Heart left ventricle (tissue), 16 donors: Measurements from ENCODE around the gene ALDH3A2. TPM values are rescaled to one million over a fixed set of nuclear protein-coding genes. Genes with fewer than 3 reads are reported as not detected.

Source experiments
- ATAC-seq, 4 donors: fragments of 200-7000 bp; cut with Tn5 transposase; one replicate each; pipeline ENCODE4 v1.9.1; 2020 to 2022; ENCODE audit warnings: moderate library complexity in 4 of 4, mild to moderate bottlenecking in 3 of 4, moderate number of reproducible peaks in 1 of 4
- DNase-seq, 5 donors: peaks; one replicate each; pipeline ENCODE4 v3.0.0-alpha.2; 2020
- H3K27ac ChIP-seq, 12 donors: fragments of 200-600 bp; sonication (generic) in 4 of 12; one replicate each; pipeline versions ENCODE4 v1.5.0 to v1.8.0; 2016 to 2022; ENCODE audit warnings: mild to moderate bottlenecking in 2 of 12
- H3K27me3 ChIP-seq, 9 donors: fragments of 200-600 bp; sonication (generic) in 2 of 9; one replicate each; pipeline versions ENCODE4 v1.5.1 to v1.8.0; 2016 to 2022; ENCODE audit warnings: mild to moderate bottlenecking in 3 of 9
- H3K36me3 ChIP-seq, 9 donors: fragments of 200-600 bp; sonication (generic) in 2 of 9; one replicate each; pipeline versions ENCODE4 v1.5.0 to v1.8.0; 2018 to 2022; ENCODE audit warnings: mild to moderate bottlenecking in 2 of 9
- H3K4me1 ChIP-seq, 12 donors: fragments of 200-600 bp; sonication (generic) in 4 of 12; one replicate each; pipeline versions ENCODE4 v1.5.0 to v1.8.0; 2016 to 2022; ENCODE audit warnings: mild to moderate bottlenecking in 3 of 12
- H3K4me3 ChIP-seq, 12 donors: fragments of 200-600 bp; sonication (generic) in 4 of 12; one replicate each; pipeline versions ENCODE4 v1.5.0 to v1.8.0; 2017 to 2022; ENCODE audit warnings: mild to moderate bottlenecking in 9 of 12, moderate library complexity in 4 of 12
- H3K9me3 ChIP-seq, 12 donors: fragments of 200-600 bp; sonication (generic) in 4 of 12; one replicate each; pipeline versions ENCODE4 v1.5.0 to v1.8.0; 2016 to 2022; ENCODE audit warnings: mild to moderate bottlenecking in 1 of 12
- POLR2A ChIP-seq, 2 donors: fragments of 450-650 bp; IDR thresholded peaks; one replicate each; pipeline ENCODE4 v1.6.1; 2017; ENCODE audit warnings: antibody characterized with exemption in 2 of 2, mild to moderate bottlenecking in 2 of 2, moderate library complexity in 2 of 2
- WGBS, 4 donors: extraction: QIAGEN DNeasy Blood & Tissue Kit in 2 of 4; methylation state at CpG; one replicate each; pipeline versions ENCODE4 v1.1.5 to v1.1.7; 2013 to 2018; 5-methylcytosine and 5-hydroxymethylcytosine counted together
- intact Hi-C, 10 donors: fragments of 100-400 bp; cut with DNase I; formaldehyde crosslinking; loops; one replicate each; pipeline versions ENCODE4 v1.11.1 to v1.14.2; 2022
- polyA plus RNA-seq, 2 donors: library from polyadenylated mRNA; stranded (reverse); fragments of 200-250 nt; gene quantifications; one replicate each; pipeline ENCODE4 v1.2.3, GENCODE V29; 2013
- total RNA-seq, 9 donors: library from RNA; depleted of rRNA in 2 of 9; stranded (reverse); fragments of >200 nt in 2 of 9; fragmentation: NEBNext Ultra II Directional in 3 of 9; extraction: Animal tissue kit (Norgen Biotek cat#: 25700) in 3 of 9; gene quantifications; one replicate each; pipeline versions ENCODE4 v1.1.0 to v1.2.4, GENCODE V29; 2016 to 2023
- TF ChIP-seq, protein P1 (sequence below), 12 donors: fragments of 200-600 bp; sonication (generic) in 4 of 12; IDR thresholded peaks; one replicate each; pipeline versions ENCODE4 v1.5.0 to v1.8.0; 2018 to 2022; ENCODE audit warnings: antibody characterized with exemption in 12 of 12, mild to moderate bottlenecking in 5 of 12
- donor health status: ischemic (EF 13 %, LVEDD 7.1; RV severe dilation, severe dysfunction).
- donor health status: healthy with polysubstance abuse.
- donor health status: DM: no; HTN: yes; CAD: no.
- donor health status: DM: no; HTN: no; CAD: no.
- donor health status: ischemic (EF 25% LVEDD 6.9; RV normal size, moderate dysfunction).
- donor health status: ischemic (EF 25% LVEDD 5.7; RV mildly dilated, moderate dysfunction).
- donor health status: healthy.
- donor health status: DM: yes; HTN: yes; CAD: no.
- donor health status: ischemic (EF 35%, LVEDD 5.7; RV mildly dilated, moderate dysfunction).
- donor health status: nonischemic (EF 11% LVEDD 7.7; RV severe dilation, severe dysfunction).
- donor health status: DM: yes; HTN: yes; CAD: no.
- donor health status: PGD.
- donor health status: ischemic (EF 29% LVEDD 5.4; RV normal size, mild dysfunction).
- donor health status: nonischemic (EF 23%, LVEDD 6.1; RV moderate dilation, normal function).

The ALDH3A2 gene
- total and polyA plus RNA-seq, 11 donors, result 25.7 to 129 (median 71.8) TPM

DNA sequence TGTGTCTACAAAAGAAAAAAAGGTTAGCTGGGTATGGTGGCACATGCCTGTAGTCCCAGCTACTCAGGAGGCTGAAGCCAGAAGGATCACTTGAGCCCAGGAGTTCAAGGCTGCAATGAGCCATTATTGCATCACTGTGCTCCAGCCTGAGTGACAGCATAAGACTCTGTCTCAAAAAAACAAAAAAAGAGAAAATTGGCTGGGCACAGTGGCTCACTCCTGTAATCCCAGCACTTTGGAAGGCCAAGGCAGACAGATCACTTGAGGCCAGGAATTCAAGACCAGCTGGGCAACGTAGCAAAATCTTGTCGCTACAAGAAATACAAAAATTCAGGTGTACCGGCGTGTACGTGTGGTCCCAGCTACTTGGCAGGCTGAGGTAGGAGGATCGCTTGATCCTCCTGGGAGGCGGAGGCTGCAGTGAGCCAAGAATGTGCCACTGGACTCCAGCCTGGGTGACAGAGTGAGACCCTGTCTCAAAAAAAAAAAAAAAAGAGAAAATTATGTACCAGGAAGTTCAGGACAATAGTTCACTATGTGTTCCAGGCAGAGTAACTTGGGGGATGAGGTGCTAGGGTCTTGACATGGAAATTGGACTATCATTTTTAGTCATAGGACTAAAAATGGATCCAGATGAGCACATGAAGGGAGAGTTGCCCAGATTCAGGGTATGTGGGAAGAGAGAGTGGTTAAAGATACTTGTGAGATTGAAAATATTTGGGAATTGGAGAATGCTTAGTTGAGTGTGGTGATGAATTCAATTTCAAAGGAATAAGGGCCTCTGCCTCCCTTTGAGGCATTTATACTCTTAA is 11.0 kb downstream of the ALDH3A2 start:
- H3K9me3 ChIP-seq, result no peaks in the 10 kb centered on the region
- H3K27me3 ChIP-seq, result no peaks in the 10 kb centered on the region
- no peak overlapping the region for H3K27ac ChIP-seq
- H3K4me3 ChIP-seq, result no peak overlapping the region
- H3K36me3 ChIP-seq, result peaks cover 0 to 96% (median 79%) of the 10 kb centered on the region in 9 donors
- WGBS, 4 donors, result 75 to 88% (median 85%) methylated on average over 7 of the region's 7 CpGs
- TF ChIP-seq, protein P1, sequence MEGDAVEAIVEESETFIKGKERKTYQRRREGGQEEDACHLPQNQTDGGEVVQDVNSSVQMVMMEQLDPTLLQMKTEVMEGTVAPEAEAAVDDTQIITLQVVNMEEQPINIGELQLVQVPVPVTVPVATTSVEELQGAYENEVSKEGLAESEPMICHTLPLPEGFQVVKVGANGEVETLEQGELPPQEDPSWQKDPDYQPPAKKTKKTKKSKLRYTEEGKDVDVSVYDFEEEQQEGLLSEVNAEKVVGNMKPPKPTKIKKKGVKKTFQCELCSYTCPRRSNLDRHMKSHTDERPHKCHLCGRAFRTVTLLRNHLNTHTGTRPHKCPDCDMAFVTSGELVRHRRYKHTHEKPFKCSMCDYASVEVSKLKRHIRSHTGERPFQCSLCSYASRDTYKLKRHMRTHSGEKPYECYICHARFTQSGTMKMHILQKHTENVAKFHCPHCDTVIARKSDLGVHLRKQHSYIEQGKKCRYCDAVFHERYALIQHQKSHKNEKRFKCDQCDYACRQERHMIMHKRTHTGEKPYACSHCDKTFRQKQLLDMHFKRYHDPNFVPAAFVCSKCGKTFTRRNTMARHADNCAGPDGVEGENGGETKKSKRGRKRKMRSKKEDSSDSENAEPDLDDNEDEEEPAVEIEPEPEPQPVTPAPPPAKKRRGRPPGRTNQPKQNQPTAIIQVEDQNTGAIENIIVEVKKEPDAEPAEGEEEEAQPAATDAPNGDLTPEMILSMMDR (IDR thresholded peaks at IDR 0.05), result no peak
- TF ChIP-seq POLR2A (IDR thresholded peaks at IDR 0.05), result no peak
- DNase-seq (no peak), ATAC-seq (no peak)
- peaks cover 0 to 16% (median 5%) of the 10 kb centered on the region in 12 donors for H3K4me1 ChIP-seq
- intact Hi-C loops, result loop anchor here in 3 of 10 donors (10.0 kb wide), 3 partner anchors 65 to 105 kb away; partner anchors contain the start of gene ALDH3A1 (in 1 of the 3)

DNA sequence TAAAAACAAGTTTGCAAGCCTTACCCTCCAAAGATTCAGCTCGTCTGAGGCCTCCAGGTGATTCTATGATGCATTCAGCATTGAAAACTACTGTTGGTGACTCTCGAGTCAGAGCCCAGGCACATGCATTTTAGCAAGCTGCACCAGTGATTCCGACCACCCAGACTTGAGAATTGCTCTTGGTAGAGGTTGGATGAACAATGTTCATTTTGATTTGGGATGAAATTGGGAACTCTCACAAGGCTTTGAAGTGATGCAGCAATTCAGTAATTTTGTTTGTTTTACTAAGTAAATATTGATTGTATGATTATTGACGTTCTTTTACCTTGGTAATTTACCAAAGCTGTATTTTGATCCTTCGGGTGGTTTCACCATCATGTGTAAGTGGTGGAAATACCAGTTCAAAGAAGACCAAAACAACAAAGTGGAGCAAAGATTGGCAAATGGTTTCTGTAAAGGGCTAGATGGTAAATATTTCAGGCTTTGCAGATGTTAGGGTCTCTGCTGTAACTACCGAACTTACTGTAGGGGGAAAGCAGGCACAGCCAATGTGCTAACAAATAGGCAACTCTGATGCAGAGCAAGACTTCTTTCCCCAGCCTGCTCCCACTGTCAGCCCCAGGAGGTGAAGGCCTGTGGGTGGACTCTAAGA is 11.8 kb downstream of the ALDH3A2 start:
- intact Hi-C loops, result loop anchor here in 2 of 10 donors (10.0 kb wide), 2 partner anchors 64 to 84 kb away; partner anchors contain the start of gene ALDH3A1 (in 1 of the 2)

GRCh38 chr17:19661121-19661520 is 12.6 kb downstream of the ALDH3A2 start:
- Histone ChIP-seq H3K27me3 (no peaks in the 10 kb centered on the region), H3K9me3 (no peaks in the 10 kb centered on the region), H3K36me3 (peaks cover 0 to 94% (median 72%) of the 10 kb centered on the region in 9 donors), H3K4me3 (no peak overlapping the region), H3K27ac (no peak overlapping the region), H3K4me1 (peaks cover 0 to 21% (median 6%) of the 10 kb centered on the region in 12 donors)
- TF ChIP-seq POLR2A (IDR thresholded peaks at IDR 0.05), result no peak
- DNase-seq, result no peak
- 94 to 99% (median 96%) methylated on average over 3 of the region's 3 CpGs for WGBS, 4 donors
- intact Hi-C loops, result loop anchor here in 2 of 10 donors (10.0 kb wide), 2 partner anchors 64 to 84 kb away; partner anchors contain the start of gene ALDH3A1 (in 1 of the 2)
- no peak for ATAC-seq

More for the DNA sequence above, 11.8 kb downstream of the ALDH3A2 start:
- Histone ChIP-seq H3K9me3 (no peaks in the 10 kb centered on the region), H3K4me1 (peaks cover 0 to 21% (median 6%) of the 10 kb centered on the region in 12 donors), H3K36me3 (peaks cover 0 to 94% (median 77%) of the 10 kb centered on the region in 9 donors), H3K27ac (no peak overlapping the region), H3K27me3 (no peaks in the 10 kb centered on the region), H3K4me3 (no peak overlapping the region)
- ATAC-seq, result no peak
- TF ChIP-seq, protein P1 (IDR thresholded peaks at IDR 0.05), result no peak
- no peak for TF ChIP-seq POLR2A (IDR thresholded peaks at IDR 0.05)
- DNase-seq, result no peak
- 92 to 96% (median 94%) methylated on average over 6 of the region's 6 CpGs for WGBS, 4 donors

DNA sequence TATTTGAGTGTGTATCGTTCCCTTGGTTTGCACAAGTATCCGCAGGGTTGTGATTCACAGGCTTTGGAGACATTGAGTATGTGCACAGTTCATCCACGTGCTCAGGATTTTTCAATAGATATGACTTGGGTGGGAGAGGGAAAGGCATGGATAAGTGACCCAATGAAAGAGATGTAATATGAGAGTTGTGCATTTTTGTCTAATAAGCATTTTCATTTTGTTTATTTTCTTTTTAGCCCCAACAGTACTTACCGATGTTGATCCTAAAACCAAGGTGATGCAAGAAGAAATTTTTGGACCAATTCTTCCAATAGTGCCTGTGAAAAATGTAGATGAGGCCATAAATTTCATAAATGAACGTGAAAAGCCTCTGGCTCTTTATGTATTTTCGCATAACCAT is 14.5 kb downstream of the ALDH3A2 start:
- intact Hi-C loops, result loop anchor here in 2 of 10 donors (10.0 kb wide), 2 partner anchors 62 to 82 kb away; partner anchors contain the start of gene ALDH3A1 (in 1 of the 2)
- H3K27ac ChIP-seq, result peak overlapping the region in 1 of 12 donors; percentile 55
- TF ChIP-seq, protein P1 (IDR thresholded peaks at IDR 0.05), result no peak
- TF ChIP-seq POLR2A (IDR thresholded peaks at IDR 0.05), result no peak
- H3K4me3 ChIP-seq, result no peak overlapping the region
- H3K36me3 ChIP-seq, result peaks cover 0 to 88% (median 55%) of the 10 kb centered on the region in 9 donors
- no peak for DNase-seq
- no peaks in the 10 kb centered on the region for H3K9me3 ChIP-seq
- peaks cover 0 to 21% (median 6%) of the 10 kb centered on the region in 12 donors for H3K4me1 ChIP-seq
- ATAC-seq, result no peak
- WGBS, 4 donors, result 90 to 95% (median 94%) methylated on average over 6 of the region's 6 CpGs
- H3K27me3 ChIP-seq, result no peaks in the 10 kb centered on the region
